LNCaP clone FGC (cell line): ENCODE results near the gene SMAD2.

ENCODE experiments used
- DNase-seq: peaks from one replicate; pipeline ENCODE4 v3.0.0-alpha.2; 2011; ENCODE audit warnings: low read depth
- H3K4me3 ChIP-seq: 2 replicates; pipeline ENCODE4 v1.5.1; 2011; ENCODE audit warnings: mild to moderate bottlenecking, low read depth, low read length, control low read depth
- CTCF ChIP-seq: IDR thresholded peaks from 2 replicates; pipeline ENCODE4 v1.5.1; 2012; ENCODE audit warnings: mild to moderate bottlenecking; ENCODE audit not compliant: control insufficient read depth, insufficient read depth; ENCODE audit errors: extremely low read depth

The SMAD2 gene

GRCh38 chr18:47817795-47818077, 112.7 kb downstream of the SMAD2 start:
- TF ChIP-seq CTCF = no peak
- no peak overlapping the region for H3K4me3 ChIP-seq
- DNase-seq = no peak

- DNase-seq = no peak
- H3K4me3 ChIP-seq = no peak overlapping the region
- TF ChIP-seq CTCF = no peak
These were observed 113.3 kb downstream of the SMAD2 start for GRCh38 chr18:47817017-47817794.

GRCh38 chr18:47815486-47816270, 114.8 kb downstream of the SMAD2 start:
- DNase-seq = peak; percentile 87
- no peak overlapping the region for H3K4me3 ChIP-seq
- TF ChIP-seq CTCF = no peak

GRCh38 chr18:47809420-47809819, 121.0 kb downstream of the SMAD2 start:
- TF ChIP-seq CTCF = no peak
- no peak overlapping the region for H3K4me3 ChIP-seq
- DNase-seq = peak; percentile 7

- TF ChIP-seq CTCF = no peak
- DNase-seq = no peak
- no peak overlapping the region for H3K4me3 ChIP-seq
These were observed 127.7 kb downstream of the SMAD2 start for GRCh38 chr18:47802802-47803201.

- no peak for DNase-seq
- no peak for TF ChIP-seq CTCF
- no peak overlapping the region for H3K4me3 ChIP-seq
These were observed 128.6 kb downstream of the SMAD2 start for GRCh38 chr18:47801817-47802216.
